ENCODE measurements around the gene ASB7. TPM values are rescaled to one million over a fixed set of nuclear protein-coding genes. Genes with fewer than 3 reads are reported as not detected.
"Not testable (repeated sequence)": the region's sequence is repeated elsewhere in the genome, so short reads cannot be mapped to it uniquely, and the experiment has no call there.

Gene ASB7
- total and polyA plus RNA-seq, 2 donors = 6.5 to 10.6 TPM

GRCh38 chr15:100570275-100570674, 32.1 kb upstream of the ASB7 start:
- no peaks in the 10 kb centered on the region for H3K9me3 ChIP-seq (ENCODE audit: control insufficient read depth in 2 of 2, insufficient read depth in 1 of 2, low read length in 1 of 2)
- H3K27me3 ChIP-seq (ENCODE audit: control insufficient read depth in 2 of 2, insufficient read depth in 1 of 2, low read length in 1 of 2) = no peaks in the 10 kb centered on the region
- H3K27ac ChIP-seq (ENCODE audit: low read depth in 1 of 2, low read length in 1 of 2) = no peak overlapping the region
- peaks cover 19 to 29% of the 10 kb centered on the region in 2 donors for H3K36me3 ChIP-seq (ENCODE audit: control insufficient read depth in 2 of 2, insufficient read depth in 2 of 2, low read length in 1 of 2)
- no peak overlapping the region for H3K4me3 ChIP-seq (ENCODE audit: low read length in 2 of 2)
- DNase-seq (ENCODE audit: low read depth in 6 of 9, low spot score in 9 of 9) = no peak
- no peaks in the 10 kb centered on the region for H3K4me1 ChIP-seq (ENCODE audit: control insufficient read depth in 2 of 2, insufficient read depth in 2 of 2, low read length in 2 of 2)
- WGBS = 99% methylated on average over 3 of the region's 3 CpGs

GRCh38 chr15:100570735-100571313, 31.6 kb upstream of the ASB7 start:
- Histone ChIP-seq H3K36me3 (ENCODE audit: control insufficient read depth in 2 of 2, insufficient read depth in 2 of 2, low read length in 1 of 2) (peaks cover 19 to 29% of the 10 kb centered on the region in 2 donors), H3K4me3 (ENCODE audit: low read length in 2 of 2) (no peak overlapping the region), H3K9me3 (ENCODE audit: control insufficient read depth in 2 of 2, insufficient read depth in 1 of 2, low read length in 1 of 2) (no peaks in the 10 kb centered on the region), H3K27me3 (ENCODE audit: control insufficient read depth in 2 of 2, insufficient read depth in 1 of 2, low read length in 1 of 2) (no peaks in the 10 kb centered on the region), H3K4me1 (ENCODE audit: control insufficient read depth in 2 of 2, insufficient read depth in 2 of 2, low read length in 2 of 2) (no peaks in the 10 kb centered on the region), H3K27ac (ENCODE audit: low read depth in 1 of 2, low read length in 1 of 2) (no peak overlapping the region)
- WGBS = 95% methylated on average over 4 of the region's 4 CpGs
- no peak for DNase-seq (ENCODE audit: low read depth in 6 of 9, low spot score in 9 of 9)

GRCh38 chr15:100571592-100572167, 30.7 kb upstream of the ASB7 start:
- 98% methylated on average over 6 of the region's 6 CpGs for WGBS
- H3K4me3 ChIP-seq (ENCODE audit: low read length in 2 of 2) = no peak overlapping the region
- H3K4me1 ChIP-seq (ENCODE audit: control insufficient read depth in 2 of 2, insufficient read depth in 2 of 2, low read length in 2 of 2) = no peaks in the 10 kb centered on the region
- no peak overlapping the region for H3K27ac ChIP-seq (ENCODE audit: low read depth in 1 of 2, low read length in 1 of 2)
- no peaks in the 10 kb centered on the region for H3K9me3 ChIP-seq (ENCODE audit: control insufficient read depth in 2 of 2, insufficient read depth in 1 of 2, low read length in 1 of 2)
- no peaks in the 10 kb centered on the region for H3K27me3 ChIP-seq (ENCODE audit: control insufficient read depth in 2 of 2, insufficient read depth in 1 of 2, low read length in 1 of 2)
- peaks cover 19 to 29% of the 10 kb centered on the region in 2 donors for H3K36me3 ChIP-seq (ENCODE audit: control insufficient read depth in 2 of 2, insufficient read depth in 2 of 2, low read length in 1 of 2)
- no peak for DNase-seq (ENCODE audit: low read depth in 6 of 9, low spot score in 9 of 9)

- Histone ChIP-seq H3K36me3 (ENCODE audit: control insufficient read depth in 2 of 2, insufficient read depth in 2 of 2, low read length in 1 of 2) (peaks cover 19 to 29% of the 10 kb centered on the region in 2 donors), H3K27ac (ENCODE audit: low read depth in 1 of 2, low read length in 1 of 2) (no peak overlapping the region), H3K9me3 (ENCODE audit: control insufficient read depth in 2 of 2, insufficient read depth in 1 of 2, low read length in 1 of 2) (no peaks in the 10 kb centered on the region), H3K27me3 (ENCODE audit: control insufficient read depth in 2 of 2, insufficient read depth in 1 of 2, low read length in 1 of 2) (no peaks in the 10 kb centered on the region), H3K4me3 (ENCODE audit: low read length in 2 of 2) (no peak overlapping the region), H3K4me1 (ENCODE audit: control insufficient read depth in 2 of 2, insufficient read depth in 2 of 2, low read length in 2 of 2) (no peaks in the 10 kb centered on the region)
- no peak for DNase-seq (ENCODE audit: low read depth in 6 of 9, low spot score in 9 of 9)
- 78% methylated on average over 4 of the region's 4 CpGs for WGBS
Observed at GRCh38 chr15:100572362-100572983, 29.9 kb upstream of the ASB7 start.

- DNase-seq (ENCODE audit: low read depth in 6 of 9, low spot score in 9 of 9) = no peak
- WGBS = 97% methylated on average over 4 of the region's 4 CpGs
- H3K27me3 ChIP-seq (ENCODE audit: control insufficient read depth in 2 of 2, insufficient read depth in 1 of 2, low read length in 1 of 2) = no peaks in the 10 kb centered on the region
- no peaks in the 10 kb centered on the region for H3K4me1 ChIP-seq (ENCODE audit: control insufficient read depth in 2 of 2, insufficient read depth in 2 of 2, low read length in 2 of 2)
- H3K27ac ChIP-seq (ENCODE audit: low read depth in 1 of 2, low read length in 1 of 2) = no peak overlapping the region
- H3K36me3 ChIP-seq (ENCODE audit: control insufficient read depth in 2 of 2, insufficient read depth in 2 of 2, low read length in 1 of 2) = peaks cover 14 to 26% of the 10 kb centered on the region in 2 donors
- H3K4me3 ChIP-seq (ENCODE audit: low read length in 2 of 2) = no peak overlapping the region
- H3K9me3 ChIP-seq (ENCODE audit: control insufficient read depth in 2 of 2, insufficient read depth in 1 of 2, low read length in 1 of 2) = no peaks in the 10 kb centered on the region
Observed at GRCh38 chr15:100573526-100573925, 28.9 kb upstream of the ASB7 start.

GRCh38 chr15:100580414-100580813, 22.0 kb upstream of the ASB7 start:
- DNase-seq (ENCODE audit: low read depth in 6 of 9, low spot score in 9 of 9) = peak in 4 of 9 donors; percentile 5 to 57 (median 20)
- no peak overlapping the region for H3K4me3 ChIP-seq (ENCODE audit: low read length in 2 of 2)
- H3K27ac ChIP-seq (ENCODE audit: low read depth in 1 of 2, low read length in 1 of 2) = peak overlapping the region in 1 of 2 donors; percentile 45
- no peaks in the 10 kb centered on the region for H3K27me3 ChIP-seq (ENCODE audit: control insufficient read depth in 2 of 2, insufficient read depth in 1 of 2, low read length in 1 of 2)
- H3K4me1 ChIP-seq (ENCODE audit: control insufficient read depth in 2 of 2, insufficient read depth in 2 of 2, low read length in 2 of 2) = no peaks in the 10 kb centered on the region
- 74% methylated on average over 4 of the region's 4 CpGs for WGBS
- no peaks in the 10 kb centered on the region for H3K36me3 ChIP-seq (ENCODE audit: control insufficient read depth in 2 of 2, insufficient read depth in 2 of 2, low read length in 1 of 2)
- no peaks in the 10 kb centered on the region for H3K9me3 ChIP-seq (ENCODE audit: control insufficient read depth in 2 of 2, insufficient read depth in 1 of 2, low read length in 1 of 2)

GRCh38 chr15:100588638-100589242, 13.6 kb upstream of the ASB7 start:
- Histone ChIP-seq H3K4me3 (ENCODE audit: low read length in 2 of 2) (no peak overlapping the region), H3K9me3 (ENCODE audit: control insufficient read depth in 2 of 2, insufficient read depth in 1 of 2, low read length in 1 of 2) (peaks cover 0 to 5% of the 10 kb centered on the region in 2 donors), H3K4me1 (ENCODE audit: control insufficient read depth in 2 of 2, insufficient read depth in 2 of 2, low read length in 2 of 2) (no peaks in the 10 kb centered on the region), H3K27me3 (ENCODE audit: control insufficient read depth in 2 of 2, insufficient read depth in 1 of 2, low read length in 1 of 2) (no peaks in the 10 kb centered on the region), H3K27ac (ENCODE audit: low read depth in 1 of 2, low read length in 1 of 2) (no peak overlapping the region), H3K36me3 (ENCODE audit: control insufficient read depth in 2 of 2, insufficient read depth in 2 of 2, low read length in 1 of 2) (peaks cover 0 to 5% of the 10 kb centered on the region in 2 donors)
- WGBS = 45% methylated on average over 1 of the region's 1 CpG
- DNase-seq (ENCODE audit: low read depth in 6 of 9, low spot score in 9 of 9) = peak in 1 of 9 donors; percentile 20

GRCh38 chr15:100591163-100591562, 11.2 kb upstream of the ASB7 start:
- DNase-seq (ENCODE audit: low read depth in 6 of 9, low spot score in 9 of 9); H3K9me3 ChIP-seq (ENCODE audit: control insufficient read depth in 2 of 2, insufficient read depth in 1 of 2, low read length in 1 of 2); H3K4me1 ChIP-seq (ENCODE audit: control insufficient read depth in 2 of 2, insufficient read depth in 2 of 2, low read length in 2 of 2); H3K4me3 ChIP-seq (ENCODE audit: low read length in 2 of 2); H3K27ac ChIP-seq (ENCODE audit: low read depth in 1 of 2, low read length in 1 of 2); H3K27me3 ChIP-seq (ENCODE audit: control insufficient read depth in 2 of 2, insufficient read depth in 1 of 2, low read length in 1 of 2); H3K36me3 ChIP-seq (ENCODE audit: control insufficient read depth in 2 of 2, insufficient read depth in 2 of 2, low read length in 1 of 2): not testable (repeated sequence)
- 100% methylated on average over 2 of the region's 2 CpGs for WGBS

GRCh38 chr15:100591835-100592234, 10.6 kb upstream of the ASB7 start:
- H3K4me3 ChIP-seq (ENCODE audit: low read length in 2 of 2) = no peak overlapping the region
- peaks cover 0 to 2% of the 10 kb centered on the region in 2 donors for H3K36me3 ChIP-seq (ENCODE audit: control insufficient read depth in 2 of 2, insufficient read depth in 2 of 2, low read length in 1 of 2)
- H3K27me3 ChIP-seq (ENCODE audit: control insufficient read depth in 2 of 2, insufficient read depth in 1 of 2, low read length in 1 of 2) = no peaks in the 10 kb centered on the region
- H3K9me3 ChIP-seq (ENCODE audit: control insufficient read depth in 2 of 2, insufficient read depth in 1 of 2, low read length in 1 of 2) = peaks cover 0 to 5% of the 10 kb centered on the region in 2 donors
- over 99% methylated on average over 2 of the region's 2 CpGs for WGBS
- no peak for DNase-seq (ENCODE audit: low read depth in 6 of 9, low spot score in 9 of 9)
- peaks cover 7 to 11% of the 10 kb centered on the region in 2 donors for H3K4me1 ChIP-seq (ENCODE audit: control insufficient read depth in 2 of 2, insufficient read depth in 2 of 2, low read length in 2 of 2)
- no peak overlapping the region for H3K27ac ChIP-seq (ENCODE audit: low read depth in 1 of 2, low read length in 1 of 2)
